GM08714 (cell line): Measurements from ENCODE around the gene PIP5KL1.

Experiments
- H3K4me3 ChIP-seq: fragments of 200-500 bp; sonication (Bioruptor generic); 2 replicates; pipeline ENCODE4 v1.5.1; 2014; ENCODE audit warnings: mild to moderate bottlenecking, low read length, inconsistent platforms
- ZNF274 ChIP-seq: IDR thresholded peaks from 2 replicates; pipeline ENCODE4 v1.6.1; 2012; ENCODE audit warnings: mild to moderate bottlenecking, low read depth, low read length

Gene PIP5KL1, protein sequence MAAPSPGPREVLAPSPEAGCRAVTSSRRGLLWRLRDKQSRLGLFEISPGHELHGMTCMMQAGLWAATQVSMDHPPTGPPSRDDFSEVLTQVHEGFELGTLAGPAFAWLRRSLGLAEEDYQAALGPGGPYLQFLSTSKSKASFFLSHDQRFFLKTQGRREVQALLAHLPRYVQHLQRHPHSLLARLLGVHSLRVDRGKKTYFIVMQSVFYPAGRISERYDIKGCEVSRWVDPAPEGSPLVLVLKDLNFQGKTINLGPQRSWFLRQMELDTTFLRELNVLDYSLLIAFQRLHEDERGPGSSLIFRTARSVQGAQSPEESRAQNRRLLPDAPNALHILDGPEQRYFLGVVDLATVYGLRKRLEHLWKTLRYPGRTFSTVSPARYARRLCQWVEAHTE

DNA sequence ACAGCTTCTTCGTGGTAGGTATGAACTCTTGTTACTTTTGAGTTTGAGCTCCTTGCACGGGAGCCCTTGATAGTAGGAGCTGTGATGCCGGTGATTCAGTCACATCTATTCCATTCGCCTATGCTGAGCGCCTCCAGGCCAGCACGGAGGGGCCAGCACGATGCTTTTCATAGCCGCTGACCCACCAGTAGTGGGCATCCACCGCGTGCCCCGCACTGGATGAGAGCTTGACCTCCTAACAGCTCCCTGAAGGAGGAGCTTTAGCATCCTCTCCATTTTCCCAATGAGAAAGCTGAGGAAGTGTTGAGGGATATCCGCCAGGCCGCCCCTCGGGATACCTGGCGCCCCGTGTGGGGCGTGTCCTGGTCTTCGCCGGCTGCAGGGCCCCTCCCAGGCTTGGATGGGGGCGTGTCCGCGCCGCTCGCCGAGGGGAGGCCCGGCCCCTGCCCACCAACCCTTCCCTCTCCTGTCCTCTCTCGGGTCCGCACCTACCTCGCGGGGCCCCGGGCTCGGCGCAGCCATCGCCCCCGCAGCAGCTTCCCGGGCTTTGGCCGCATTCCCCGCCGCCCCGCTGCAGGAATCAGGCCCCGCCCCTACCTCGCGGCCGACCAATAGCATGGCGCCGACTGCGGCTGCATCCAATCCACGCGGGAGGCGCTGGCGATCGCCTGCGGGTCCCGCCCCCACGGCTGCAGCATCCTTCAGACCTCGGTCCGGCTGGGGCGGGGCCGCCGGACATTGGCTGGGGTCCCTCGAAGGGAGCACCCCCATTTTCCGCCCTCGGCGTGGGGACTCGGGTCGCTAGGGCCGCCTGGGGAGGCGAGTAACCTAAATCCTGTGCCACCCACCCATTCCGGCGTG lies at the start of gene PIP5KL1:
Gene PIP5KL1 (minus strand): TSS at position 547 of the 861 bp plus-strand sequence. CDS start 25 bp downstream, at position 522.
- peak within 1 kb of the TSS; percentile 52; the same call in 1 of the 2 replicates for H3K4me3 ChIP-seq
- no peak for TF ChIP-seq ZNF274

DNA sequence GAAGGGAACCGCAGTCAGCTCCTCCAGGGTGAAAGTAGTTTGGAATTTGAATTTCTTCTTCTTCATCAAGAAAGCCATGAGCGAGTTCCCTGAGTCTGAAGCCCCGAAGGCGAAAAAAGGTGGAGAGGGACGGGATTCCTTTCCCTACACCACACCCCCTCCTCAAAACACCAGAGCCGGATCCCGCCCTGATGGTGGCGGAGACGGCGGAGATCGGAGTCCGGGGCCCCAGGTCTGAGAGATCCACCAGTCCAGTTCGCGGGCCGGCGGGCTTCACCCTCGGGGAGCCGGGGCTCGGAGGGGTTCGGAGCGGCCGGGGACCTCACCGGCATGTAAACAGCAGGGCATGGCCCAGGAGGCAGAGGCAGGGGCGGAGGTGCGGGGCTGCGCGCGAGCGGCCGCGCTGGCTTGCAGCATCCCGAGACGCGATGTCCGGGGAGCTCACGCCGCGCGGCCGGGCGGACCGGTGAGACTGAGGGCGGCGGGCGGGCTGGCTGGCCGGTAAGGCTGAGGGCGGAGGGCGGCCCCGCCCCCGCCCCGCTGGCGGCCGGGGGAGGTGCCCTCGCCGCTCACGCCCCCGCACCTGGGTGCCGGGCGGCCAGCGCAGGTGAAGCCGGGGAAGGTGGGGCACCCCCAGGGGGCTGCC lies 49.6 kb upstream of the PIP5KL1 start:
- TF ChIP-seq ZNF274, result no peak
- H3K4me3 ChIP-seq, result peak overlapping the region; percentile 63

DNA sequence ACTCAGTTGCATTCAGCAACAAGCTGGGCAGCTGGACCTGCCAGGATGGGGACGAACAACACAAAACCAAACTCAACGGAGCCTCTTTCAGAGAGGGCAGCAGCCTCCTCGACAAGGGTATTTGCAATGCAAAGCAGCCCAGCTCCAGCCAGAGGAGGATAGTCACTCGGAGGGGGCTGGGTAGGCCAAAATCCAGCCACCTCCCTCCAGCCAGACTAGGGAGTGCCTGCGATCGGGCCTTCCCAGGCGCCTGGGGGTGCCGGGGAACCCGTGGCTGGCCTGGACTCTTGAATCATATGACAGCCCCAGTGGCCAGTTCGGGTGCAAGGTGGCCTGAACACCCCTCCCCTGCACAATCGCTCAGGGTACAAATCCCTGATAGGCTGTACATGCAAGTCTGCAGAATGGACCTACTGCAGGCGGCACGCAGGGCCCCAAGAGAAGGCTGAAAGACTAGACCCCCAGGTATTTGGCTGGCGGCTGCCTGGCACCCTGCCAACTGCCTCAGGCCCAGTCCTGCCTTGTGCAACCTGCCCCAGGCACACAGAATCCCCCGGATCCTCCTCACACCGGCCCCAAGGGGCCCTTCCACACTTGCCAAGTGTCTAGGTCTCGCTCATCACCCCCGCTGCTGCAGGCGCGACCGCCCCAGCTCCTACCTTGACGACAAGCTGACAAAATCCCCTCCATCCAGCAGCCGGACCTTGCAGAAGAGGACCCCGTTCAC lies 48.9 kb upstream of the PIP5KL1 start:
- H3K4me3 ChIP-seq, result peak overlapping the region; percentile 63
- no peak for TF ChIP-seq ZNF274

DNA sequence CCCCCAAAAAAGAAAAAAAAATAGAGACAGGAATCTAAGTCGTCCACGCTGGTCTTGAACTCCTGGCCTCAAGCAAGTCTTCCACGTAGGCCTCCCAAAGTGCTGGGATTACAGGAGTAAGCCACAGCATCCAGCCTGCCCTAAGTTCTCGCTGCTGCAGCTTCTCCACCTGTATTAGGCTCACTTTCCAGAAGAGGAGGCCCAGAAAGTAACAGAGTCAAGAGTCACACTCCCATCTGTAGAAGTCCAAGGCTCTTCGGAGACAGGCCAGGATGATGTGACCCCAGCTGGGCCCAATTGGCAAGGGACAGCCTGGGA lies 48.4 kb upstream of the PIP5KL1 start:
- no peak for TF ChIP-seq ZNF274
- H3K4me3 ChIP-seq, result peak overlapping the region; percentile 63; the same call in 1 of the 2 replicates

DNA sequence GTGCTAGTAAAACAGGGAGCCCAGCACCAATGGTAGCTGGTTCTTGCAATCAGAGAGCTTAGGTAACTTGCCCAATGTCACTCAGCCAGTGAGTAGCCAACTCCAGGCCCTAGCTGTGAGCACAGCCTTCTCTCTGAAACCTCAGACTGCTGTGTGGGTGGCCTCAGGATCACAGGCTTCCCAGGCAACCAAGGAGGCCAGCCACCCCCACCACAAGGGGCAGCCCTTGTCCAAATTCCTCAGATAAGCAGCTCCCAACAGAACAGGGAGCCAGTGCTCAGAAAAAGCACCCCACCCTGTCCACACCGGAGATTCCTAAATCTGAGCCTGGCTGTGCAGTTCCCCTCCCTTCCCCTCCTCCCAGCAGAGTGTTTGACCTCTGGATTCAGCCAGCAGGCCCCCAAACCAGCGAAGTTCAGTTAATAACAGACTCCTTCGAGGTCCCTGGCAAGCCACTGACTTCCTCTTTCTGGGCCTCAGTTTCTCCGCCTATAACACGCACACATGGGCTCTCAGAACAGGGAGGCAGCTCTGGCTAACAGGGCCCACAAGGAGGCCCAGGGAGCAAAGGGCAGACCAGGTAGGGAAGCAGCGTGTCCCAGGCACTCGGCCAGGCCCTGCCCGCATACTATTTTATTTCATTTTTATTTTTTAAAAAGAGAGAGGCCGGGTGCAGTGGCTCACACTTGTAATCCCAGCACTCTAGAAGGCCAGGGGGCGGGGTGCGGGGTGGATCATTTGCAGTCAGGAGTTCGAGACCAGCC lies 47.5 kb upstream of the PIP5KL1 start:
- no peak overlapping the region; the same call in 1 of the 2 replicates for H3K4me3 ChIP-seq
- no peak for TF ChIP-seq ZNF274

DNA sequence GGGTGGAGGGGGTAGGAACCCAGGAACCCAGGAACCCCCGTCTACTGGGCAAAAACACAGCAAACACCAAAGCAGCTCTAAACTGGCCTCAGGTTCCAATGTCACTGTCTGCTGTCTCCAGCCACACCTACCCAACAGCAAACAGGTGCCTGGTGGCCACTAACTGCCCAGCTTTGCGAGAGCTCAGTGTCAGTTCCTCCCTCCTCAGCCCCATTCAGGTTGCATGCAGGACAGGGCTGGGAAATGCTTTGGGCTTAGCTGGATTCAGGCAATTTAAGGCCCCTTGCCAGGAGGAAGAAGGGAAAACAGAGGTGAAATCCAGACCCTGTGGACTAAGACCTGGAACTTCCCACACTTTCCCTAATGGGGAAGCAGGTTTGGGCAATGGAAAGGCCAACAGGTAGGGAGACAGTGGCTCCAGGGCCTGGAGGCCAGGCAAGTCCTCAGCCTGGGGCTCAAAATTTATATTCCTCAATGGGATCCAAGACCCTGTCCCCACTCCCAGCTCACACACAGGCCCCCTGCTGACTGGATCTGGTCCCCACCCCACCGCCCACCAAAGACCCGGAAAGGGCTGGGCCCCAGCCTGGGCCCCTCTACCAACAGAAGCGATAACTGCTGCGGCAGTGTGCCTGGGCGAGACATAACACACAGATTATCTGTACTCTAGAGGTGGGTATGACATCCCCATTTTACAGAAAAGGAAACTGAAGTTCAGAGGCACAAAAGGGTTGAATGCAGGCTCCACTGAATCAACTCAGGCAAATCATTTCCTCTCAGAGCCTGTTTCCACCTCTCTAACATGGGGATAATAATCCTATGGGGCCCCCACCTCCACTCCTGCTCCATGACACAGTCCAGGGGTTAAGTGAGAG lies 46.7 kb upstream of the PIP5KL1 start:
- no peak overlapping the region; the same call in 1 of the 2 replicates for H3K4me3 ChIP-seq
- TF ChIP-seq ZNF274, result no peak

DNA sequence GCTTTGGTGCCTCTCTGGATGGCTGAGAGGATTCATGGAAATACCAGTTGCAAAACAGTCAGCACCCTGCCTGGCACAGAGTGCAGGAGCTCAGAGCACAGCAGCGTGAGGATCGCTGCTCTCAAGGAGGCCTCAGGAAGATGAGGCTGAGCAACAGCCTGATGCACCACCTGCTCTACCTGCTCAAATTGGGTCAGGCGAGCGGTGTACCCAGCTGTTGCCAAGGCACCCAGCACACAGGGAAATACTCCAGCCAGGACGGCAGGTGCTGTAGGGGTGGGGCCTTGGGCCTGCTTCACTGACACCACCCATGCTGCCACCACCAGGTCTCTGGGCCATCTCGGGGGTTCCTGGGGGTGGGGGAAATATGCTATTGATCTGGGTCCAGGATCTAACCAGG lies 45.9 kb upstream of the PIP5KL1 start:
- no peak for TF ChIP-seq ZNF274
- H3K4me3 ChIP-seq, result no peak overlapping the region

DNA sequence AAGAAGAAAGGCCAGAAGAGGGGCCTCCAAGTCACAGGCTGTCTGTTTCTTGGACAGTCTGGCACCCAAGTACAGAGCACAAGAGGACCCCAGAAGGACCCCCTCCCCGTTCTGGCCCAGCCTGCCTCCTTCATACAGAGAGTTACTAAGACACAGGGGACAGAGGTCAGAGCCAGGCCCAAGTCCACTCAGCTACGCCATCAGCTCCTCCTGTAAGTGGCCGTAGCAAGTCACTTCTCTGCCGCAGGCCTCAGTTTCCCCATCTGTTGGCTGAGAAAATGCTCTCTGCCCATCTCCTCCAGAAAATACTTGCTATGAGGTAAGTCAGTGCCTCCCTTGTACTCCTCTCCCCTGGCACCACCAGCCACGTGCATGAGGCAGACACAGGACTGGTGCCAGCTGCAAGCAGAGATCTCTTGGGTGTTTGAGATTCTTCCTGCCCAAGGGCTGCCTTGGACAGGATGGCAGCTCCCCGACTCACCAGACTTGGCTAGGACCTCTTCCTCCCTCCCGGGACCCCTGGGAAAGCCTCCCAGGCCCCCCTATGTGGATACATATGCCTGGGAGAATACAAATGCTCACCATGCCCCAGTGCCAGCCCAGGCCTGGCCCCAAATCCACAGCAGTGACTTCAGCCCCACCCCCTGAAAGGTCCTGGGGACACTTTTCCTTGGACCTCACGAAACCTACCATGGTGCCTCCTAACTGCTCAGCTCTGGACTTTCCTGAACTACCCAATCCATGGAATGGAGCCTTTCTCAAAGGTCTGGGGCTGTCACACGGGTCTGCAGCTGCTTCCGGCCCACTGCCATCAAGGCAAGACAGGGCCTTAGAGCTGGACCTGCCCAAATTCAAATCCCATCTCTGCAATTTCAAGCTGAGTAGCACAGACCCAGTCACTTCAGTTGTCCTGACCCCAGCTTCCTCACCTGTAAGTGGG lies 45.1 kb upstream of the PIP5KL1 start:
- TF ChIP-seq ZNF274, result no peak
- H3K4me3 ChIP-seq, result no peak overlapping the region

DNA sequence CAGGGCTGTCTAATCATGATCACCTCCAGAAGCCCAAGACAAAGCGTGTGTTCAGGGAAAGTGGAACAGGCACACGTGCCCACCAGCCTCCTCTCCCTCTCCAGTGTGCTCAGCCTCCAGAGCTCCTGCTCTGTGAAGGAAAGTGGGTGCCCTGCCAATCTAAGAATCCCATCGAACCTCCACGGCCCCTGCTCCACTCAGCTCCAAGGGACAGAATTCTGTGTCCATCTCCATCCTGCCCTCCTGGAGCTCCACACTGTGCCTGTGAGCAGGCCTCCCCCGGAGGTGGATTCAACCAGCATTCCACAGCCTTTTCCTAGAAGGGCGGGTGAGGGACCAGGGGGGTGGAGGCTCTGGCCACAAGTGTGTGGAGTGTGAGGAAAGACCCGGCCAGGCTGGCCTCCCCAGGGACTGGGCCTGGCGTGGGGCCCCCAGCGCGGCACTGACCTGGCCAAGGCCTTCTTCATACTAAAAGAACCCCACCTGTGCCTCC lies 44.2 kb upstream of the PIP5KL1 start:
- no peak for TF ChIP-seq ZNF274
- no peak overlapping the region for H3K4me3 ChIP-seq

DNA sequence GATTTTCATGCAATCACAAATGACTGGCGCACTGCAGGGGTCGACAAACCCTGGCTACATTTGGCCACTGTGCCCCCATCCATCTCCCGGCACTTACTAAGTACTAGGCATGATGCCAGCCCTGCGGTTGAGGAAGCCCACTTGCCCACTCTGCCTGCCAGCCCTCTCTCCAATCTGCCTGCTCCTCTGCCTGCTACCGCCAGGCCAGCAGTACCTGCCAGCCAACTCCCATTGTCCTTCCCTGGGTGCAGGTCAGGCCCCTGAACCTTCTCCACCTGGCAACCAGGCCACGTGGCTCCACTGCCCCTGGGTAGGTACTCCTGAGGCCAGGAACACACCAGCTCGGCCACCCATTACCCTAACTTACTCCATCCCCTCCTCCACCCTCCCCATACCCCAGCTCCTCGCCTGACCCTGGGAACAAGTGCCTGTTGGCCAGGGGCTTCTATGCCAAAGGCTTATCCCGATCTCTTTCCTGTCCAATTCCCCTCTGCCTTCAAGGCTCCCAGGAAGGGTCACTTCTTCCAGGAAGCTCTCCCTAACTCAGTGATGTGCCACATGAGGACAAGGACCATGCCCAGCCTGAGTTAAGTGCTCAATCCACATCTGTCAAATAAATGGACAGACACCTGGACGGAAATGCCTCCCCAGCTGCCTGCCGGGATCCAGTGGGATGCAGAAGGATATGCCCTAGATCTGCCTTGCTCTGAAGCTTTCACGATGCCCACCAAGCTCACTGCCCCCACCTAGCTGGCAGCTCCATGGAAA lies 43.6 kb upstream of the PIP5KL1 start:
- H3K4me3 ChIP-seq, result no peak overlapping the region
- no peak for TF ChIP-seq ZNF274
